DOHH2 (cell line): ENCODE results near the gene SDHB.

Source experiments
- CTCF ChIP-seq: fragments of 200-600 bp; sonication (generic); IDR thresholded peaks from one replicate; pipeline ENCODE4 v1.5.1; 2014; ENCODE audit warnings: antibody characterized with exemption, mild to moderate bottlenecking, low read depth, low read length; ENCODE audit not compliant: poor library complexity, severe bottlenecking
- EZH2phosphoT487 ChIP-seq: fragments of 200-600 bp; sonication (generic); IDR thresholded peaks from 2 replicates; pipeline ENCODE4 v1.6.1; 2017; ENCODE audit warnings: borderline replicate concordance, mild to moderate bottlenecking, antibody characterized with exemption, low read length, moderate library complexity, mixed read lengths

DNA sequence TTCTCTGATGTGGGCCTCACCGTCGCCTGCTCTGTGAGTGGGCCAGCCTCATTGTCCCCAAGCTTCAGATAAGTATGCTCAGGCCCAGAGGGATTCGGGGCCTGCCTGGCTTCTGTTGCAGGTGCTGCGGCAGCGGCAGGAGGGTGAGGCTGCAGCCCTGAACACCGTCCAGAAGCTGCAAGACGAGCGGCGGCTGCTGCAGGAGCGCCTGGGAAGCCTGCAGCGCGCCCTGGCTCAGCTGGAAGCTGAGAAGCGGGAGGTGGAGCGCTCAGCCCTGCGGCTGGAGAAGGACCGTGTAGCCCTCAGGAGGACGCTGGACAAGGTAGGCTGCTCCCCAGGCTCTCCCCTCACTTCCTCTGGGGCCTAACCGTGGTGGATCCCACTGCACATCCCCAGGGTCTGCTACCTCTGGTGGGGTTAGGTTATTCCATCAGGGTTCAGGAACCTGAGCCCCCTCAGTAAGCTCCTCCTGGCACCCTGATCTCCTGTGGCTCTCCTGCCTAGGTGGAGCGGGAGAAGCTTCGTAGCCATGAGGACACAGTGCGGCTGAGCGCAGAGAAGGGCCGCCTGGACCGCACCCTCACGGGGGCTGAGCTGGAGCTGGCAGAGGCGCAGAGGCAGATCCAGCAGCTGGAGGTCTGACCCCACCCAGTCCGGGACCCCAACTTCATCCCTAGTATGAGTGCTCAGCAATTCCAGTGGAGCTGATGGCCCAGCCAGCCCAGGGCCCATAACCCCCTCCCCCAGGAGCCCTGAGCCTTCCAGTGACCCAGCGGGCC lies 83.5 kb downstream of the SDHB start:
- TF ChIP-seq EZH2phosphoT487 (no peak), CTCF (no peak)
